ENCODE results near the gene ZIC1.

Gene ZIC1

GRCh38 chr3:147398813-147399534, 10.2 kb upstream of the ZIC1 start:
- Histone ChIP-seq H3K9me3 (ENCODE audit: insufficient read depth, low read length) (peaks cover 4% of the 10 kb centered on the region; the same call in 1 of the 2 replicates), H3K9ac (ENCODE audit: insufficient read length, low read depth) (no peak overlapping the region), H3K4me3 (ENCODE audit: insufficient read length, low read depth) (no peak overlapping the region), H3K27me3 (ENCODE audit: insufficient read depth, insufficient read length) (peaks cover 100% of the 10 kb centered on the region), H3K4me1 (ENCODE audit: insufficient read depth, insufficient read length) (peaks cover 7% of the 10 kb centered on the region), H3K36me3 (ENCODE audit: insufficient read depth, insufficient read length, low read length) (no peaks in the 10 kb centered on the region)
- TF ChIP-seq SUZ12 (IDR thresholded peaks at IDR 0.05; ENCODE audit: extremely low read depth, insufficient read depth, insufficient read length): peak; percentile 11
- no peak for TF ChIP-seq YY1 (IDR thresholded peaks at IDR 0.05; ENCODE audit: insufficient read depth, insufficient read length)
- no peak for DNase-seq (ENCODE audit: low read depth, low spot score)

- Histone ChIP-seq H3K4me1 (ENCODE audit: insufficient read depth, insufficient read length) (peaks cover 7% of the 10 kb centered on the region), H3K27me3 (ENCODE audit: insufficient read depth, insufficient read length) (peaks cover 100% of the 10 kb centered on the region)
Measured at GRCh38 chr3:147400111-147400510, 9.1 kb upstream of the ZIC1 start.

GRCh38 chr3:147400999-147401398, 8.2 kb upstream of the ZIC1 start:
- no peak for DNase-seq (ENCODE audit: low read depth, low spot score)
- H3K4me1 ChIP-seq (ENCODE audit: insufficient read depth, insufficient read length): peaks cover 7% of the 10 kb centered on the region
- no peaks in the 10 kb centered on the region for H3K36me3 ChIP-seq (ENCODE audit: insufficient read depth, insufficient read length, low read length)
- peaks cover 100% of the 10 kb centered on the region for H3K27me3 ChIP-seq (ENCODE audit: insufficient read depth, insufficient read length)
- no peak overlapping the region for H3K4me3 ChIP-seq (ENCODE audit: insufficient read length, low read depth)
- TF ChIP-seq SUZ12 (IDR thresholded peaks at IDR 0.05; ENCODE audit: extremely low read depth, insufficient read depth, insufficient read length) (no peak), ZNF274 (IDR thresholded peaks at IDR 0.05; ENCODE audit: low read depth, low read length) (no peak), YY1 (IDR thresholded peaks at IDR 0.05; ENCODE audit: insufficient read depth, insufficient read length) (no peak)
- peaks cover 4% of the 10 kb centered on the region; the same call in 1 of the 2 replicates for H3K9me3 ChIP-seq (ENCODE audit: insufficient read depth, low read length)
- H3K9ac ChIP-seq (ENCODE audit: insufficient read length, low read depth): no peak overlapping the region

More at GRCh38 chr3:147400111-147400510, 9.1 kb upstream of the ZIC1 start:
- Histone ChIP-seq H3K9me3 (ENCODE audit: insufficient read depth, low read length) (peaks cover 4% of the 10 kb centered on the region; the same call in 1 of the 2 replicates), H3K36me3 (ENCODE audit: insufficient read depth, insufficient read length, low read length) (no peaks in the 10 kb centered on the region), H3K9ac (ENCODE audit: insufficient read length, low read depth) (no peak overlapping the region), H3K4me3 (ENCODE audit: insufficient read length, low read depth) (no peak overlapping the region)
- DNase-seq (ENCODE audit: low read depth, low spot score): no peak
- TF ChIP-seq ZNF274 (IDR thresholded peaks at IDR 0.05; ENCODE audit: low read depth, low read length) (no peak), SUZ12 (IDR thresholded peaks at IDR 0.05; ENCODE audit: extremely low read depth, insufficient read depth, insufficient read length) (no peak), YY1 (IDR thresholded peaks at IDR 0.05; ENCODE audit: insufficient read depth, insufficient read length) (no peak)

GRCh38 chr3:147401421-147401820, 7.7 kb upstream of the ZIC1 start:
- H3K4me1 ChIP-seq (ENCODE audit: insufficient read depth, insufficient read length): peaks cover 5% of the 10 kb centered on the region
- no peak overlapping the region for H3K9ac ChIP-seq (ENCODE audit: insufficient read length, low read depth)
- peaks cover 100% of the 10 kb centered on the region for H3K27me3 ChIP-seq (ENCODE audit: insufficient read depth, insufficient read length)
- H3K4me3 ChIP-seq (ENCODE audit: insufficient read length, low read depth): no peak overlapping the region
- DNase-seq (ENCODE audit: low read depth, low spot score): no peak
- no peak for TF ChIP-seq SUZ12 (IDR thresholded peaks at IDR 0.05; ENCODE audit: extremely low read depth, insufficient read depth, insufficient read length)
- TF ChIP-seq ZNF274 (IDR thresholded peaks at IDR 0.05; ENCODE audit: low read depth, low read length): no peak
- no peaks in the 10 kb centered on the region for H3K36me3 ChIP-seq (ENCODE audit: insufficient read depth, insufficient read length, low read length)
- peaks cover 4% of the 10 kb centered on the region; the same call in 1 of the 2 replicates for H3K9me3 ChIP-seq (ENCODE audit: insufficient read depth, low read length)

GRCh38 chr3:147402159-147402558, 7.0 kb upstream of the ZIC1 start:
- no peak overlapping the region for H3K9ac ChIP-seq (ENCODE audit: insufficient read length, low read depth)
- DNase-seq (ENCODE audit: low read depth, low spot score): no peak
- TF ChIP-seq ZNF274 (IDR thresholded peaks at IDR 0.05; ENCODE audit: low read depth, low read length) (no peak), SUZ12 (IDR thresholded peaks at IDR 0.05; ENCODE audit: extremely low read depth, insufficient read depth, insufficient read length) (no peak), YY1 (IDR thresholded peaks at IDR 0.05; ENCODE audit: insufficient read depth, insufficient read length) (no peak)
- H3K4me1 ChIP-seq (ENCODE audit: insufficient read depth, insufficient read length): peaks cover 2% of the 10 kb centered on the region
- H3K36me3 ChIP-seq (ENCODE audit: insufficient read depth, insufficient read length, low read length): no peaks in the 10 kb centered on the region
- peaks cover 4% of the 10 kb centered on the region; the same call in 1 of the 2 replicates for H3K9me3 ChIP-seq (ENCODE audit: insufficient read depth, low read length)
- H3K4me3 ChIP-seq (ENCODE audit: insufficient read length, low read depth): no peak overlapping the region
- H3K27me3 ChIP-seq (ENCODE audit: insufficient read depth, insufficient read length): peaks cover 100% of the 10 kb centered on the region

GRCh38 chr3:147403511-147403910, 5.7 kb upstream of the ZIC1 start:
- no peaks in the 10 kb centered on the region for H3K4me1 ChIP-seq (ENCODE audit: insufficient read depth, insufficient read length)
- peaks cover 100% of the 10 kb centered on the region for H3K27me3 ChIP-seq (ENCODE audit: insufficient read depth, insufficient read length)
- TF ChIP-seq YY1 (IDR thresholded peaks at IDR 0.05; ENCODE audit: insufficient read depth, insufficient read length): no peak
- TF ChIP-seq SUZ12 (IDR thresholded peaks at IDR 0.05; ENCODE audit: extremely low read depth, insufficient read depth, insufficient read length): no peak
- no peak for TF ChIP-seq ZNF274 (IDR thresholded peaks at IDR 0.05; ENCODE audit: low read depth, low read length)
- no peaks in the 10 kb centered on the region for H3K36me3 ChIP-seq (ENCODE audit: insufficient read depth, insufficient read length, low read length)
- H3K4me3 ChIP-seq (ENCODE audit: insufficient read length, low read depth): no peak overlapping the region
- H3K9me3 ChIP-seq (ENCODE audit: insufficient read depth, low read length): peaks cover 4% of the 10 kb centered on the region; the same call in 1 of the 2 replicates
- H3K9ac ChIP-seq (ENCODE audit: insufficient read length, low read depth): no peak overlapping the region
- DNase-seq (ENCODE audit: low read depth, low spot score): no peak

- Histone ChIP-seq H3K9me3 (ENCODE audit: insufficient read depth, low read length) (peaks cover 1% of the 10 kb centered on the region; the same call in 1 of the 2 replicates), H3K4me1 (ENCODE audit: insufficient read depth, insufficient read length) (no peaks in the 10 kb centered on the region), H3K36me3 (ENCODE audit: insufficient read depth, insufficient read length, low read length) (no peaks in the 10 kb centered on the region), H3K27me3 (ENCODE audit: insufficient read depth, insufficient read length) (peaks cover 100% of the 10 kb centered on the region), H3K4me3 (ENCODE audit: insufficient read length, low read depth) (no peak overlapping the region), H3K9ac (ENCODE audit: insufficient read length, low read depth) (no peak overlapping the region)
- TF ChIP-seq ZNF274 (IDR thresholded peaks at IDR 0.05; ENCODE audit: low read depth, low read length) (no peak), YY1 (IDR thresholded peaks at IDR 0.05; ENCODE audit: insufficient read depth, insufficient read length) (no peak), SUZ12 (IDR thresholded peaks at IDR 0.05; ENCODE audit: extremely low read depth, insufficient read depth, insufficient read length) (no peak)
- no peak for DNase-seq (ENCODE audit: low read depth, low spot score)
Measured at GRCh38 chr3:147404000-147404799, 5.0 kb upstream of the ZIC1 start.

Data from NT2/D1 (cell line).